SJCRH30 (cell line): Measurements from ENCODE around the gene GRIK2. TPM values are rescaled to one million over a fixed set of nuclear protein-coding genes. Genes with fewer than 3 reads are reported as not detected.

ENCODE experiments used
- DNase-seq, 2 experiments: peaks; one replicate each; pipeline ENCODE4 v3.0.0-alpha.2; 2015 to 2020
- H3K27ac ChIP-seq: fragments of 250-450 bp; sonication (Bioruptor Pico); 2 replicates; pipeline ENCODE4 v1.5.1; 2020; ENCODE audit warnings: mild to moderate bottlenecking, moderate library complexity
- H3K27me3 ChIP-seq: fragments of 250-450 bp; sonication (Bioruptor Pico); 2 replicates; pipeline ENCODE4 v1.5.1; 2020; ENCODE audit warnings: mild to moderate bottlenecking, moderate library complexity
- H3K36me3 ChIP-seq: fragments of 250-450 bp; sonication (Bioruptor Pico); 2 replicates; pipeline ENCODE4 v1.5.1; 2020; ENCODE audit warnings: mild to moderate bottlenecking, moderate library complexity
- H3K4me1 ChIP-seq: fragments of 250-450 bp; sonication (Bioruptor Pico); 2 replicates; pipeline ENCODE4 v1.5.1; 2020; ENCODE audit warnings: mild to moderate bottlenecking, moderate library complexity
- H3K4me3 ChIP-seq: fragments of 250-450 bp; sonication (Bioruptor Pico); 2 replicates; pipeline ENCODE4 v1.5.1; 2020; ENCODE audit warnings: mild to moderate bottlenecking, moderate library complexity
- H3K9me3 ChIP-seq: fragments of 250-450 bp; sonication (Bioruptor Pico); replicated peaks from 2 replicates; pipeline ENCODE4 v1.5.1; 2020; ENCODE audit warnings: mild to moderate bottlenecking, moderate library complexity
- total RNA-seq: library from RNA; depleted of rRNA; stranded (reverse); fragments of >200 nt; shearing (Covaris generic); gene quantifications from 2 replicates; pipeline ENCODE4 v1.2.3, GENCODE V29; 2014

Gene GRIK2
- total RNA-seq, 1 experiment from 2014 or later = 0.22 TPM

DNA sequence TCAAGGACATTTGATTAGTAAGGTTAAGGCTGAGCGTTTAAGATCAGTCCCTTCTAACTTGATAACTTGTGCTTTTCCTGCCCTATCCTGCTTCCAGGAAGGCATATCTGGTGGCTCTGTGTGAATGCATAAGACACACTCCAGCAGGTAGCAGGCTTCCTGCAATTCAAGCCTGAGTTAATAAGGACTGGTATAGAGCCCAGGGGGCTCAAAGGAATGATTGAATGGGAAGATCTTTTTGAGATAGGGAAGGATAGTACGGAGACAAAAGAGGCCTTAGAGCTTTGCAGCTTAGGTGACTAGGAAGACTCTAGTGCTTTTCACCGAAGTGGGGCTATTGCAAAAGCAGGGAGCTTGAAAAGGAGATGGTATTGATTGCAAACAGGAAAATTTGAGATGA, 307.1 kb downstream of the GRIK2 start:
- Histone ChIP-seq H3K36me3 (no peaks in the 10 kb centered on the region), H3K27ac (no peak overlapping the region), H3K4me3 (no peak overlapping the region), H3K27me3 (no peaks in the 10 kb centered on the region), H3K4me1 (no peaks in the 10 kb centered on the region), H3K9me3 (no peaks in the 10 kb centered on the region)
- DNase-seq = no peak

- H3K27ac ChIP-seq = no peak overlapping the region
These were observed 309.8 kb downstream of the GRIK2 start for GRCh38 chr6:101703311-101703710.

DNA sequence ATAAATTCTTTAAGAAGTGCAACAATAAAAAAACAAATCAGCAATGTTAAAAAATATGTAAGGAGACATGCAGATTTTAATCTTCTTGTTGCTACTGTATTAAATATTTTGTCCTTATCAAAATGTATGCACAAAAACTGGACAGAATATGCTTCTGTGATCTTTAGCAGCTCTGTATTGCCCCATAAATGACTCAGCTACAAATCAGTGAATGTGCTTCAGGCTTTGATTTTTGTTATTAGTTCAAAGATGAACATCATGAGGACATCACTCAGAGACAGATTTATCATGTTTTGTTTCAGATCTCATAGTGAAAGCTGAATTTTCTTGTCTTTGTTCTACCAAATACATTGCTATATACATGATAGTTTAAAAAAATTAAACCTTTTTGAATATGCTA, 312.4 kb downstream of the GRIK2 start:
- H3K36me3 ChIP-seq = no peaks in the 10 kb centered on the region
- H3K4me3 ChIP-seq = no peak overlapping the region
- no peak for DNase-seq
- no peaks in the 10 kb centered on the region for H3K9me3 ChIP-seq
- H3K4me1 ChIP-seq = no peaks in the 10 kb centered on the region
- H3K27me3 ChIP-seq = no peaks in the 10 kb centered on the region
- no peak overlapping the region for H3K27ac ChIP-seq

More at GRCh38 chr6:101703311-101703710, 309.8 kb downstream of the GRIK2 start:
- no peaks in the 10 kb centered on the region for H3K27me3 ChIP-seq
- no peak for DNase-seq
- H3K9me3 ChIP-seq = no peaks in the 10 kb centered on the region
- no peak overlapping the region for H3K4me3 ChIP-seq
- H3K4me1 ChIP-seq = no peaks in the 10 kb centered on the region
- no peaks in the 10 kb centered on the region for H3K36me3 ChIP-seq

DNA sequence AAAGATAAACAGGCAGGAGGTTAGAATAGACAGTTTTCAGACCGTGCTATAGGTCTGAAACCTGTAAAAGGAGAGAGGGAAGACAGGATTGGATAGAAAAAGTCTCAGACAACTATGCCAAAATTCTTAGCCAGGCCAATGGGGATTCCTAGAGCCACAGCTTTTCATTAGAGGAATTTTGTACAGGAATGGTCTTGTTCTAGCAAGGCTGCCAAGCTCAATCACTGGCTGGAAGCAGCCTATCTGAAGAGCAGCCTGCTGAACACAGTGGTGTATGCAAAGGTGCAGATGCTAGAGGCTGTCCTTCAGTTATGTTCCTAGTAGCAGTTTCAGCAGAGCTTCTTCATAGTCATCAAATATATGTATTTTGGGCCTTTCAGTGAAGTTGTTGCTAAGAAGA, 313.1 kb downstream of the GRIK2 start:
- DNase-seq = no peak
- H3K27ac ChIP-seq = no peak overlapping the region
- no peaks in the 10 kb centered on the region for H3K9me3 ChIP-seq
- H3K4me3 ChIP-seq = no peak overlapping the region
- no peaks in the 10 kb centered on the region for H3K4me1 ChIP-seq
- no peaks in the 10 kb centered on the region for H3K27me3 ChIP-seq
- no peaks in the 10 kb centered on the region for H3K36me3 ChIP-seq

GRCh38 chr6:101711518-101711917, 318.0 kb downstream of the GRIK2 start:
- DNase-seq = no peak
- H3K27ac ChIP-seq = no peak overlapping the region
- H3K9me3 ChIP-seq = no peaks in the 10 kb centered on the region
- H3K36me3 ChIP-seq = no peaks in the 10 kb centered on the region
- H3K4me1 ChIP-seq = no peaks in the 10 kb centered on the region
- no peak overlapping the region for H3K4me3 ChIP-seq
- no peaks in the 10 kb centered on the region for H3K27me3 ChIP-seq

DNA sequence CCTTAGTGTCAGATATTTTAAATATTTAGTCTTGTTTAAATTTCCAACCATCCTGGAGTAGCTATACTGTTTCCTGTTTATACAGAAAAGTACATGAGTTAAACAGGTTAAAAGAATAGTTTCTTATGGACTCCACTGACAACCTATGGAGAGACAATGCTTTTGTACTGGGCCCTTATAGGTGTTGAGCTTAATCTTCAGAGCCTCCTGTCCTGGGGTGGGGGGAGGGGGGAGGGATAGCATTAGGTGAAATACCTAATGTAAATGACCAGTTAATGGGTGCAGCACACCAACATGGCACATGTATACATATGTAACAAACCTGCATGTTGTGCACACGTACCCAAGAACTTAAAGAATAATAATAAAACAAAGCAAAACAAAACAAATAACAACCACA, 322.9 kb downstream of the GRIK2 start:
- DNase-seq = no peak
- Histone ChIP-seq H3K27ac (no peak overlapping the region), H3K36me3 (no peaks in the 10 kb centered on the region), H3K4me3 (no peak overlapping the region), H3K27me3 (no peaks in the 10 kb centered on the region), H3K9me3 (no peaks in the 10 kb centered on the region), H3K4me1 (no peaks in the 10 kb centered on the region)

GRCh38 chr6:101716810-101717209, 323.3 kb downstream of the GRIK2 start:
- H3K27ac ChIP-seq = no peak overlapping the region
- H3K36me3 ChIP-seq = no peaks in the 10 kb centered on the region
- no peak for DNase-seq
- no peaks in the 10 kb centered on the region for H3K4me1 ChIP-seq
- no peaks in the 10 kb centered on the region for H3K9me3 ChIP-seq
- H3K4me3 ChIP-seq = no peak overlapping the region
- H3K27me3 ChIP-seq = no peaks in the 10 kb centered on the region

DNA sequence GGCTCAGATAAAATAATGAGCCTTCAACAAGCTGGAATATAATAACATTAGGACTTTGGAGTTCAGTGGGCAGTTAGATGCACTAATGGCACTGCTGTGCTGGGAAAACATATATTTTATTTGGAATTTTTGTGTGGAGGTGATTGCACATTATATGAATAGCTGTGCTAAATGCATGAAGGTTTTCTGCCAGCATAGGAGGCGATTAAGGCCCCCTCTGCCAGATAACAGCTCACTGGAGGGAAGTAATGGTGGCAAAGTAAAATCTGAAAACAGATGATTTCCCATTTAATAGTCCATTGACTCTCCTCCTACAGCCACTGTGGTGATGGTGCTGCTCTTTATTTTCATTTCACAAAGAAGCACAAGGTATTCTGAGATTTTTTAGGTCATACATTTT, 326.0 kb downstream of the GRIK2 start:
- H3K9me3 ChIP-seq = no peaks in the 10 kb centered on the region
- DNase-seq = no peak
- no peak overlapping the region for H3K27ac ChIP-seq
- no peaks in the 10 kb centered on the region for H3K4me1 ChIP-seq
- H3K4me3 ChIP-seq = no peak overlapping the region
- H3K27me3 ChIP-seq = no peaks in the 10 kb centered on the region
- H3K36me3 ChIP-seq = no peaks in the 10 kb centered on the region

GRCh38 chr6:101722471-101722870, 329.0 kb downstream of the GRIK2 start:
- Histone ChIP-seq H3K27me3 (no peaks in the 10 kb centered on the region), H3K27ac (no peak overlapping the region), H3K4me3 (no peak overlapping the region), H3K36me3 (no peaks in the 10 kb centered on the region), H3K9me3 (no peaks in the 10 kb centered on the region), H3K4me1 (no peaks in the 10 kb centered on the region)
- DNase-seq = no peak

DNA sequence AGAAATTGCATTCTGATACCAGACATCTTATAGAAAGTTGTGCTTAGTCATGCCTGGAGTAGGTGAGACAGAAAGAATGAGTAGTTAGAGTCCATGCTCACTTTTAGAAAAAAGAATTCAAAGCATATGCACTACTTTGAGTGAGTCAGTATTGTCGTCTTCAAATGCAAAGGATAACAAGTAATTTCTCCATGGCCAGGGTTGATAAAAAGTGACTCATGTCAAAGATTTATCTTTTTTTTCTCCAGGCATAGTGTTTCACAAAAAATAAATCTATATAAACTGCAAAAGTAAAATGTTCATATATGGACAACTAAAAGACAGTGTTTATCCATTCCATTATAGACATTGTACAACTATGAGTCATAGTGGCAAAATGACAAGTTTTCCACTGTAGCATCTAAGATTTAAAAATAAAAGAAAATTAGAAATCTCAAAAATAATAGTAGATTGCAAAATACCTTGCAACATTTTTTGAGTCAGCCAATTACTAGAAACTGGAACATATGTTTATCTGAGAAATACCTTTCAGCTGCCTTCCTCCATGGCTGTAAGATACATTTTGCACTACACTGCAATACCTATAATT, 329.6 kb downstream of the GRIK2 start:
- Histone ChIP-seq H3K9me3 (no peaks in the 10 kb centered on the region), H3K36me3 (no peaks in the 10 kb centered on the region), H3K4me3 (no peak overlapping the region), H3K4me1 (no peaks in the 10 kb centered on the region), H3K27ac (no peak overlapping the region), H3K27me3 (no peaks in the 10 kb centered on the region)
- no peak for DNase-seq

DNA sequence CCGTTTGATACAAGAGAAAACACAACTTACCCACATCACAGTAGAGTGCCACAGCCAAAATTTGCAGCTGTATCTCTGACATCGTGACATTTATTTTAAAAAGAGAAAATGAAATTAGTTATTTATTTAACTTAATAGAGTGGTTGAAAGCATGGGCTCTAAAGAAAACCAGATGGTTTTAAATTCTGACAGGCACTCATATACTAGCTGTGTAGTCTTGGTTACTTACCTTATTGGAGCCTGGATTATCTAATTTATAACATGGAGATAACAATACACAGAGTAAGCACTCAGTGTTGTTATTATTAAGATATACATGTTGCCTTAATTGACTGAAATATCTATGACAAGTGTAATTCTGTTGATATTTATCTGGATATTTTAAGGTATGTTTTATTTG, 334.9 kb downstream of the GRIK2 start:
- no peaks in the 10 kb centered on the region for H3K27me3 ChIP-seq
- DNase-seq = no peak
- H3K4me3 ChIP-seq = no peak overlapping the region
- no peaks in the 10 kb centered on the region for H3K4me1 ChIP-seq
- H3K9me3 ChIP-seq = no peaks in the 10 kb centered on the region
- H3K27ac ChIP-seq = no peak overlapping the region
- H3K36me3 ChIP-seq = no peaks in the 10 kb centered on the region

- Histone ChIP-seq H3K27me3 (no peaks in the 10 kb centered on the region), H3K4me3 (no peak overlapping the region), H3K27ac (no peak overlapping the region), H3K9me3 (no peaks in the 10 kb centered on the region), H3K36me3 (no peaks in the 10 kb centered on the region), H3K4me1 (no peaks in the 10 kb centered on the region)
- no peak for DNase-seq
These were observed 335.4 kb downstream of the GRIK2 start for GRCh38 chr6:101728956-101729355.

DNA sequence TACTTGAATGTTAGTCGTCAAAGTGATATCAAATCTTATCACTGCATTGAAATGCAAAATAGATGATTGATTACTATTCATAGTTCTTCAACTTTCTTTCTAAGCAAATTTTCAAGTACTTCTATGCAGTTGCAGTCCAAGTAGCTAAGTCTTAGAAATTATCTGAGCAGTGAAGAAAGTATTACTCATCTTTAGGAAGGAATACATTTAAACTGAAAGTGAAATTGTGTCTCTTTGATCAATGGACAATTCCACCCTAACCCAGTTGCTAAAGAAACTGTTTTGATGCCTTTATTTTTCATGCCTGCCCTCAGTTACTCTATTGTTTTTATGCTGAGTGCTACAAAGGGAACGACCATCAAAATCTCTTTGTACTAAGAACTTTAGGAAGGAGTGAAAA, 337.4 kb downstream of the GRIK2 start:
- Histone ChIP-seq H3K27me3 (no peaks in the 10 kb centered on the region), H3K4me1 (no peaks in the 10 kb centered on the region), H3K36me3 (no peaks in the 10 kb centered on the region), H3K27ac (no peak overlapping the region), H3K9me3 (no peaks in the 10 kb centered on the region), H3K4me3 (no peak overlapping the region)
- no peak for DNase-seq

- H3K27ac ChIP-seq = no peak overlapping the region
- H3K9me3 ChIP-seq = no peaks in the 10 kb centered on the region
- no peak for DNase-seq
- H3K4me1 ChIP-seq = no peaks in the 10 kb centered on the region
- no peaks in the 10 kb centered on the region for H3K36me3 ChIP-seq
- H3K27me3 ChIP-seq = no peaks in the 10 kb centered on the region
- H3K4me3 ChIP-seq = no peak overlapping the region
These were observed 340.4 kb downstream of the GRIK2 start for GRCh38 chr6:101733899-101734298.

DNA sequence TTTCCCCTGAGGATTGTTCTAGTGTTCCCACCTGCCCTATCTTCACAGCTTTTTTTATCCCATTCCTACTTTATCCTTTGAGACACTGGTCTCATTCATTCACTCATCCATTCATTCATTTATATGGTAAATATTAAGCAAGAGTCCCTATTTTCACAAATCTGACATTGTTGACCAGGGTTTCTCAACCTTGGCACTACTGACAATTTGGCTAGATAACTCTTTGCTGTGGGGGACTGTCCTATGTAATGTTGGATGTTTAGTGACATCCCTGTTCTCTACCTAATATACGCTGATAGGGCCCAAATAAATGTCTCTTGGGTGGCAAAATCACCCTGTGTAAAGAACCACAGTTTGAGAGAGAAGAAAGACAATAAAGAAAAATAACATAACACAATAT, 345.0 kb downstream of the GRIK2 start:
- Histone ChIP-seq H3K36me3 (no peaks in the 10 kb centered on the region), H3K27ac (no peak overlapping the region), H3K4me1 (no peaks in the 10 kb centered on the region), H3K27me3 (no peaks in the 10 kb centered on the region), H3K9me3 (no peaks in the 10 kb centered on the region), H3K4me3 (no peak overlapping the region)
- DNase-seq = no peak

DNA sequence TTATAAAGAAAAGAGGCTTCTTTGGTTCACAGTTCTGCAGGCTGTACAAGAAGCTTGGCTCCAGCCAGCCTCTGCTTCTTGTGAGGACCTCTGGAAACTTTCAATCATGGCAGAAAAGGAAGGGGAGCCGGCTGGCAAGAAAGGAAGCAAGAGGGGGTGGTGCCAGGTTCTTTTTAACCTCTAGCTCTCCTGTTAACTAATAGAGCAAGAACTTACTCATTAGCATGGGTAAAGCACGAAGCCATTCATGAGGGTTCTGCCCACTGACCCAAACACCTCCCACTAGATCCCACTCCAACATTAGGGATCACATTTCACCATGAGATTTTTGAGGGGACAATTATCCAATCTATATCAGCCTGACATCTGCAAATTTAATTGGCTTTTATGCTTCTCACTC, 347.1 kb downstream of the GRIK2 start:
- H3K4me1 ChIP-seq = no peaks in the 10 kb centered on the region
- no peaks in the 10 kb centered on the region for H3K36me3 ChIP-seq
- no peaks in the 10 kb centered on the region for H3K27me3 ChIP-seq
- H3K9me3 ChIP-seq = no peaks in the 10 kb centered on the region
- H3K27ac ChIP-seq = no peak overlapping the region
- no peak for DNase-seq
- no peak overlapping the region for H3K4me3 ChIP-seq
